HFFc6 (cell line): ENCODE data around the gene L3MBTL3. TPM values are rescaled to one million over a fixed set of nuclear protein-coding genes. Genes with fewer than 3 reads are reported as not detected.
"Not testable (repeated sequence)": the region's sequence is repeated elsewhere in the genome, so short reads cannot be mapped to it uniquely, and the experiment has no call there.

Experiments
- DNase-seq: peaks from one replicate; pipeline ENCODE4 v3.0.0-alpha.2; 2018
- H3K27ac Mint-ChIP-seq: 2 replicates; pipeline ENCODE4 v1.8.0; 2020; ENCODE audit warnings: mild to moderate bottlenecking, mixed read lengths
- H3K27me3 Mint-ChIP-seq: 2 replicates; pipeline ENCODE4 v1.8.0; 2021; ENCODE audit warnings: mild to moderate bottlenecking, moderate library complexity, mixed read lengths; ENCODE audit not compliant: insufficient read depth
- H3K36me3 Mint-ChIP-seq: 2 replicates; pipeline ENCODE4 v1.8.0; 2021; ENCODE audit warnings: low read depth, mixed read lengths
- H3K4me1 Mint-ChIP-seq: 2 replicates; pipeline ENCODE4 v1.8.0; 2020; ENCODE audit warnings: low read depth, mixed read lengths
- H3K4me3 Mint-ChIP-seq: 2 replicates; pipeline ENCODE4 v1.8.0; 2020; ENCODE audit warnings: mild to moderate bottlenecking, moderate library complexity, mixed read lengths
- H3K9me3 Mint-ChIP-seq: 2 replicates; pipeline ENCODE4 v1.8.0; 2020; ENCODE audit warnings: mild to moderate bottlenecking, mixed read lengths
- CTCF ChIP-seq: fragments of 200-600 bp; sonication (generic); IDR thresholded peaks from 2 replicates; pipeline ENCODE4 v1.5.0; 2021; ENCODE audit warnings: antibody characterized with exemption, mild to moderate bottlenecking
- total RNA-seq, 6 experiments: library from RNA; stranded (reverse); fragmentation: NEBNext Ultra II Directional; extraction: Animal tissue kit (Norgen Biotek cat#: 25700); gene quantifications; 2 replicates in 1 of 6; 3 replicates in 5 of 6; pipeline ENCODE4 v1.2.3, GENCODE V29; 2021

The L3MBTL3 gene
- total RNA-seq, 6 experiments from 2014 or later, result 7.4 to 8.8 (median 8.2) TPM

GRCh38 chr6:130162421-130162820, 144.0 kb downstream of the L3MBTL3 start:
- peaks cover 10% of the 10 kb centered on the region for H3K9me3 Mint-ChIP-seq
- H3K36me3 Mint-ChIP-seq, result peaks cover 23% of the 10 kb centered on the region
- TF ChIP-seq CTCF, result no peak
- peaks cover 6% of the 10 kb centered on the region; the same call in 1 of the 2 replicates for H3K27me3 Mint-ChIP-seq
- no peak overlapping the region for H3K4me3 Mint-ChIP-seq
- DNase-seq, result no peak
- H3K4me1 Mint-ChIP-seq, result no peaks in the 10 kb centered on the region
- H3K27ac Mint-ChIP-seq, result no peak overlapping the region

GRCh38 chr6:130163266-130163665, 144.9 kb downstream of the L3MBTL3 start:
- TF ChIP-seq CTCF, result no peak
- H3K27me3 Mint-ChIP-seq, result peaks cover 6% of the 10 kb centered on the region; the same call in 1 of the 2 replicates
- no peak for DNase-seq
- H3K36me3 Mint-ChIP-seq, result peaks cover 23% of the 10 kb centered on the region
- H3K9me3 Mint-ChIP-seq, result peaks cover 10% of the 10 kb centered on the region
- no peak overlapping the region for H3K4me3 Mint-ChIP-seq
- H3K27ac Mint-ChIP-seq, result no peak overlapping the region
- H3K4me1 Mint-ChIP-seq, result no peaks in the 10 kb centered on the region

GRCh38 chr6:130164251-130164650, 145.9 kb downstream of the L3MBTL3 start:
- H3K4me3 Mint-ChIP-seq, result no peak overlapping the region

GRCh38 chr6:130167655-130168054, 149.3 kb downstream of the L3MBTL3 start:
- Mint-ChIP-seq H3K27me3 (peaks cover 6% of the 10 kb centered on the region; the same call in 1 of the 2 replicates), H3K27ac (no peak overlapping the region), H3K9me3 (peaks cover 19% of the 10 kb centered on the region), H3K36me3 (peaks cover 13% of the 10 kb centered on the region), H3K4me3 (no peak overlapping the region), H3K4me1 (no peaks in the 10 kb centered on the region)
- TF ChIP-seq CTCF, result no peak
- no peak for DNase-seq

More at GRCh38 chr6:130164251-130164650, 145.9 kb downstream of the L3MBTL3 start:
- no peak for DNase-seq
- H3K9me3 Mint-ChIP-seq, result peaks cover 2% of the 10 kb centered on the region
- peaks cover 14% of the 10 kb centered on the region for H3K36me3 Mint-ChIP-seq
- TF ChIP-seq CTCF, result no peak
- no peak overlapping the region for H3K27ac Mint-ChIP-seq
- peaks cover 6% of the 10 kb centered on the region; the same call in 1 of the 2 replicates for H3K27me3 Mint-ChIP-seq
- no peaks in the 10 kb centered on the region for H3K4me1 Mint-ChIP-seq

GRCh38 chr6:130170160-130170559, 151.8 kb downstream of the L3MBTL3 start:
- not testable (repeated sequence) for DNase-seq, H3K27me3 Mint-ChIP-seq, H3K27ac Mint-ChIP-seq, H3K4me1 Mint-ChIP-seq, H3K4me3 Mint-ChIP-seq
- Mint-ChIP-seq H3K36me3 (peaks cover 16% of the 10 kb centered on the region), H3K9me3 (peaks cover 23% of the 10 kb centered on the region)

- H3K4me1 Mint-ChIP-seq, H3K27ac Mint-ChIP-seq, DNase-seq, H3K4me3 Mint-ChIP-seq, H3K27me3 Mint-ChIP-seq: not testable (repeated sequence)
- peaks cover 27% of the 10 kb centered on the region for H3K36me3 Mint-ChIP-seq
- peaks cover 23% of the 10 kb centered on the region for H3K9me3 Mint-ChIP-seq
These were observed 155.1 kb downstream of the L3MBTL3 start for GRCh38 chr6:130173377-130174004.
